ENCODE results near the gene LRRC45.

LRRC45 gene

GRCh38 chr17:82020572-82021106, 2.5 kb upstream of the LRRC45 start:
- no peak for DNase-seq

- DNase-seq, result no peak
These were observed 1.8 kb upstream of the LRRC45 start for GRCh38 chr17:82021107-82021899.

DNA sequence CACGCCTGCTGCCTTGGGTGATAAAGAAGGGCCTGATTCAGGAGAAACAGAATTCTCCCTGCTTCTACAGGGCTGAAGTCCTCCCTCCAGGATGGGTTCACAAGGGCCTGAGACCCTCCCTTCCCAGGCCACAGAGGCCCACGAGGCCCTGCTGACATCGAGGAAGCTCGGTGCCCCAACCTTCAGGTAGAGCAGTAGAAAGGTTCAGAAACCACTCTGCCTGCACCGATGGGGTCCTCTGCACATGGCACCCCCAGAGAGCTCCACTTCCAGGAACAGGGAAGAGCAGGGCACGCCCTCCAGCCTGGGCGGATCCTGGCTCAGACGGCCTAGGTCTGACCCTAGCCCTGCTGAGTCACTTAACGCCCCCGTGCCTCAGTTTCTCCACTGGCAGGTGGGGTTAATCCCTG, 1.2 kb upstream of the LRRC45 start:
- no peak for DNase-seq

DNA sequence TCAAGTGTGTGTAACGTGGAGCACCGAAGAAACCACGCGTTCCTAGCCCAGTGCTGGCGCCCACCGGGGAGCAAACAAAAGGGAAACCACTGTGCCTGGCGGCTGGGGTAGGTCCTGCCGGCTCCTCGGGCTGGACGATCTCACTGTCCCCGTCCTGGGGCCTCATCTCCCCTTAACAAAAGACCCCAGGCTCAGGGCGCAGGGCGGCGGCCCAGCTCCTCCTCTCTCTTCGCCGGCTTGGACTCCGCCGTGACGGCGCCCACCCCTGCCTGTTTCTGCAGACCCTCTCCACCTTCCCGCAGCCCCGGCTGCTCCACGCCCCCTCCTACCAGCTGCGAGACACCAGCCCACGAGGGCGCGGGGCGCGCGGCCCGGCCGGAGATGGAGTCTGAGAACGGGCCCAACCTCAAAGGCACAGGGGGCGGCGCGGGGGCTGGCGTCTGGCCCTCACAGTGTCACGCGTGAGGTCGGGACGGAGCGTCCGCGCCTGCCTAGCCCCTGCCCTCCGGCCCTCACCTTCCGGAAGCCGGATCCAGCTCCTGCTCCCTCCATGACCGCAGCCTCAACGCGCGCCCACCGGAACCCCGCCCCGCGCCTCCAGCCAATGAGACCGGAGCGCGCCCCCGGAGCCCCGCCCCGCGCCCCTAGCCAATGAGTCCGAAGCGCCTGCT, 660 bp upstream of the LRRC45 start, which contains the start of gene CENPX:
CENPX (minus strand) TSS at position 569 of the 671 bp plus-strand sequence; CDS start at position 552, 17 bp downstream.
- no peak for DNase-seq

DNA sequence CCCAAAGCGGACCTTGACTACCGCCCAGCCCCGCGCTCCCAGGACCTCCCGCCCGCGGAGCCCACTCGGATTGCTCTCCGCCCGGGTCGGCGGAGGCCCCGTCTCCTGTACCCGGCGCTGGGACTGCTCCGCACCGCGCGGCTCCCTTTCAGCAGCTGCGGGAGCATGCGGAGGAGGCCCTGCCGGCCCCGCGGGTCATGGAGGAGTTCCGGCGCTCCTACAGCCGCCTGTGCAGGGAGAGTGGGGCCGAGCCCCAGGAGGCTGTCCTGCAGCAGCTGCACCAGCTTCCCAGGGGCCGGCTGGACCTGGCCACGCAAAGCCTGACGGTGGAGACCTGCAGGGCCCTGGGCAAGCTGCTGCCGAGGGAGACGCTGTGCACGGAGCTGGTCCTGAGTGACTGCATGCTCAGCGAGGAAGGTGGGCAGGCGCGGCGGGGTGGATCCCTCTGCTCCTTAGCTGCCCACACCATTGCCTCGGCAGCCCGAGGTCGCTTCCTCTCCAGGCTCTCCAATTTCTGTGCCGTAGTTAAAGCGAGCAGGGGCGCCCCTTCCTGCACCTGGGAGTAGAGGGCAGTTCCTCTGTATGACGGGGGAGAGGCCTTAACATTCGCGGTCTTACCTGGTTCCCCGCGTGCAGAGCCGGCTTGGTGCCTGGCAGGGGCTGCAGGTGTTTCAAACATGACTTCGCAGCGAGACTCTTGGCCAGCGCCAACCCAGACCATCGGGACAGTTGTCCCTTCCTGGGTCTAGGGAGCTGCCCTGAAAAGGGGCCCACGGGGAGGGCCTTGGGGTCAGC, 539 bp downstream of the LRRC45 start:
- DNase-seq, result no peak

GRCh38 chr17:82024859-82025258, 1.8 kb downstream of the LRRC45 start:
- DNase-seq, result no peak

DNA sequence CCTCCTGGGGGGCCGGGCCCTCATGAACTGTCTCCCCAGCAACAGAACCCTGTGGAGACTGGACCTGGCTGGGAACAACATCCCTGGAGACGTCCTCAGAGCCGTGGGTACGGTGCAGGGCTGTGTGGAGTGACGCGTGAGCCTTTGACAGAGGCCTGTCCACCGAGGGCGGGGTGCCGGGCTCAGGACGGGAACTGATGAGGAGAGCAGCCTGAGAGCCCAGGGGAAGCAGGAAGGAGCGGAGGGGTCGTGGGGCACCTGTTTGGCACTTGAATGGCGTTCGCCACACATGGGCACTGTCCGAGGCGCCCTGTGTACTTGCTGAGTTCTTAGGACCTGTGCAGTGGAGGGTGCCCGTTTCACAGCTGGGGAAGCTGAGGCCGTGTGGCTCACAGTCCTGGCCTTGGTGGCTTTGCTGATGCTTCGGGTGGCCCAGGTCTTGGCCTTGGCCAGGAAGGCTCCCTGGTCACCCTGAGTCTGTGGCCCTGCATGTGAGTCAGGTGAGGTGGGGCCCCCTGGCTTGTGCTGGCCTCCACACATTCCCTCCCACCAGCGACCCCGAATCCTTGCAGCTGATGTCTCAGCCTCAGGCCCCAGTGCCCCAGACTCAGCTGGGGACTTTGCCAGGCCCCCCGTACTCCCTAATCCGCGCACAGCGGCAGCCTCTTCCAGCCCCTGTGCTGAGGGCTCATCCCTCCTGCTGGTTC, 2.4 kb downstream of the LRRC45 start:
- DNase-seq, result no peak

DNA sequence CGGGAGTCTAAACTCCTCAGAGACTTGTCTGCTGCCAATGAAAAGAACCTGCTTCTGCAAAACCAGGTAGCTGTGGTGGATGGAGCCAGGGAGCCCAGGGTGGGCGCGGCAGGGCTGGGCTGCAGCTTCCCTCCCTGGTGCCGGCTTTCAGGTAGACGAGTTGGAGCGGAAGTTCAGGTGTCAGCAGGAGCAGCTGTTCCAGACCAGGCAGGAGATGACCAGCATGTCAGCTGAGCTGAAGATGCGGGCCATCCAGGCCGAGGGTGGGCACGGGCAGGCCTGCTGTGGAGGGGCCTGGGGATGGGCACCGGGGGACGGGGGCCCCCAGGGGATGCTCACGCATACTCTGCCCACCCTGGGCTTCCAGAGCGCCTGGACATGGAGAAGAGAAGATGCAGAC, 5.1 kb downstream of the LRRC45 start:
- DNase-seq, result no peak

DNA sequence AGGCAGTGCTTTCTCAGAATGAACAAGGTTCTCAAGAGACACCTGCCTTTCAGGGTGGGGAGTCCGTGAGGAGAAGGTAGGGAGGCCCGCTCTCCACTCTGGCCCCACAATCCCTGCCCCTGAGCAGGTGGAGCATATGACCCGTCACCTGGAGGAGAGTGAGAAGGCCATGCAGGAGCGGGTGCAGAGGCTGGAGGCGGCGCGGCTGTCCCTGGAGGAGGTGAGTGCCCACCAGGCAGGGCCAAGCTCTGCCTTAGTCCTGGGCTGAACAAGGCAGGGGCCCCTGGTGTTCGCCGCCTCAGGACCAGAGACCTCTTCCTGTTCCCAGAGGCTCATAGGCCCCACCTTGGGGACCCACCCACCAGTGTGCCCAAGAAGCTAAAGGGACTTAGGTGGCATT, 5.9 kb downstream of the LRRC45 start:
- DNase-seq, result no peak

GRCh38 chr17:82029391-82029790, 6.3 kb downstream of the LRRC45 start:
- DNase-seq, result no peak

GRCh38 chr17:82029990-82030469, 6.9 kb downstream of the LRRC45 start:
- no peak for DNase-seq

GRCh38 chr17:82030470-82031302, 7.6 kb downstream of the LRRC45 start:
- peak; percentile 73 for DNase-seq

- no peak for DNase-seq
These were observed 8.3 kb downstream of the LRRC45 start, which contains the start of gene RAC3 for GRCh38 chr17:82031303-82031884. Gene RAC3 (plus strand): TSS chr17:82031678. CDS start chr17:82031762, 84 bp downstream.

- no peak for DNase-seq
These were observed 9.0 kb downstream of the LRRC45 start for GRCh38 chr17:82031885-82032627.

- DNase-seq, result no peak
These were observed 10.4 kb downstream of the LRRC45 start for GRCh38 chr17:82033359-82034085.

- no peak for DNase-seq
These were observed 11.4 kb downstream of the LRRC45 start for GRCh38 chr17:82034371-82035011.

GRCh38 chr17:82035488-82035887, 12.4 kb downstream of the LRRC45 start:
- DNase-seq, result no peak

DNA sequence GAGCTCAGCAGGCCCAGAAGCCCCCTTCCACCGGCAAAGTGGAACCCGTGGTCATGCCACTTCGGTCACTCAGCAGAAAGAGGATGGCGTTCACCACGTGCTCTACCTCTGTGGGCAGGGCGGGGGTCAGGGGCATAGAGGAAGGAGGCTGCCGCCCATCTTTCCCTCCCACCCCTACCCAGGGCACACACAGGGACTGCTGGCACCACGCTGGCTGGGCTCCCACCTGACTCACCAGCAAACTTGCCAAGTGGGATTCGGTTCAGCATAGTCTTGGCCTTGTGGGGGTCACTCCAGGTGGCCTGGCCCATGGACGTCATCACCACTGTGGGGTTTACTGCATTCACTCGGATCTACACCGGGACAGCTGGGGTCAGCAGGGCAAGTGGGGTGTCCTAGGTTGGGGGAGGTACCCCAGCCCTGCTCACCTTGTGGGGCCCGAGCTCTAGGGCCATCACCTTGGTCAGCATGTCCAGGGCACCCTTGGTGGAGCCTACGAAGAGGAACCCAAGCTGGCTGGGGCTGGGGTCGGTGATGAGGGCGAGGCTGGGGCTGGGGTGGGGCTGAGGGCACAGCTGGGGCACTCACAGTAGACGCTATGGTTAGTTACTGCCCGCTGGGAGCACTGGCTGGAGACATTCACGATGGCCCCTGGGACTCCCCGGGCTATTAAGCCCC, 13.0 kb downstream of the LRRC45 start:
- no peak for DNase-seq
